PC-9 (cell line): ENCODE results near the gene TRIM15. TPM values are rescaled to one million over a fixed set of nuclear protein-coding genes. Genes with fewer than 3 reads are reported as not detected.

Experiments
- BruUV-seq: library from RNA; stranded (reverse); fragments of 400-500 nt; replicated peaks from 2 replicates; lab custom pipeline; 2021; lab: Mats Ljungman, UMichigan
- CTCF ChIA-PET: fragments of 300-600 bp; sonication (Branson Sonifier 250); formaldehyde crosslinking; loops from one replicate; lab custom pipeline; 2022; ENCODE audit warnings: antibody characterized with exemption; lab: Charles Lee
- POLR2A ChIA-PET: fragments of 300-600 bp; sonication (Branson Sonifier 250); formaldehyde crosslinking; loops from one replicate; lab custom pipeline; 2022; ENCODE audit warnings: antibody characterized with exemption; ENCODE audit not compliant: unreplicated experiment; lab: Charles Lee
- DNase-seq, 2 experiments: peaks; one replicate each; pipeline versions ENCODE4 v3.0.0 to v3.0.0-alpha.2; 2015 to 2022; ENCODE audit warnings: mixed read lengths in 1 of 2
- H2AFZ ChIP-seq: fragments of 200-600 bp; sonication (generic); 2 replicates; pipeline ENCODE4 v1.8.1; 2017; ENCODE audit warnings: antibody characterized with exemption
- H3F3A ChIP-seq: fragments of 200-600 bp; sonication (generic); 2 replicates; pipeline ENCODE4 v1.8.1; 2017; ENCODE audit warnings: antibody characterized with exemption, mild to moderate bottlenecking, low read depth; ENCODE audit not compliant: insufficient read depth
- H3K27ac ChIP-seq: fragments of 200-600 bp; sonication (generic); 2 replicates; pipeline ENCODE4 v1.6.1; 2016; ENCODE audit warnings: mixed run types
- H3K27me3 ChIP-seq: fragments of 200-600 bp; sonication (generic); 2 replicates; pipeline ENCODE4 v1.6.1; 2016; ENCODE audit warnings: low read depth, mixed run types; ENCODE audit not compliant: insufficient read depth
- H3K36me3 ChIP-seq: fragments of 200-600 bp; sonication (generic); 2 replicates; pipeline ENCODE4 v1.6.1; 2016; ENCODE audit warnings: low read depth, mixed run types
- H3K4me1 ChIP-seq: fragments of 200-600 bp; sonication (generic); replicated peaks from 2 replicates; pipeline ENCODE4 v1.6.1; 2016; ENCODE audit warnings: mixed run types; ENCODE audit not compliant: insufficient read depth
- H3K4me2 ChIP-seq: fragments of 200-600 bp; sonication (generic); 2 replicates; pipeline ENCODE4 v1.6.1; 2017; ENCODE audit warnings: mixed run types
- H3K4me3 ChIP-seq: fragments of 200-600 bp; sonication (generic); 2 replicates; pipeline ENCODE4 v1.6.1; 2016; ENCODE audit warnings: mixed run types
- H3K79me2 ChIP-seq: fragments of 200-600 bp; sonication (generic); 2 replicates; pipeline ENCODE4 v1.6.1; 2017; ENCODE audit warnings: low read depth, mixed run types
- H3K9me2 ChIP-seq: fragments of 200-600 bp; sonication (generic); 2 replicates; pipeline ENCODE4 v1.8.1; 2017; ENCODE audit warnings: mild to moderate bottlenecking; ENCODE audit not compliant: insufficient read depth
- H3K9me3 ChIP-seq: fragments of 200-600 bp; sonication (generic); 2 replicates; pipeline ENCODE4 v1.8.1; 2016; ENCODE audit warnings: low read depth; ENCODE audit not compliant: insufficient read depth
- H4K20me1 ChIP-seq: fragments of 200-600 bp; sonication (generic); 2 replicates; pipeline ENCODE4 v1.8.1; 2017; ENCODE audit not compliant: insufficient read depth
- CTCF ChIP-seq: fragments of 200-600 bp; sonication (generic); conservative IDR thresholded peaks from 2 replicates; pipeline ENCODE4 v1.6.1; 2017; ENCODE audit warnings: mixed run types, antibody characterized with exemption, mild to moderate bottlenecking, moderate library complexity
- EZH2 ChIP-seq: fragments of 200-600 bp; sonication (generic); IDR thresholded peaks from 2 replicates; pipeline ENCODE4 v1.8.0; 2017; ENCODE audit warnings: antibody characterized with exemption, low read depth
- intact Hi-C: fragments of 100-400 bp; cut with micrococcal nuclease; formaldehyde crosslinking; loops from one replicate; pipeline ENCODE4 v1.10.0; 2022; ENCODE audit not compliant: unreplicated experiment
- total RNA-seq: library from RNA; stranded (reverse); gene quantifications from 2 replicates; pipeline ENCODE4 v1.2.3, GENCODE V29; 2021

TRIM15 gene
- total RNA-seq, 1 experiment from 2014 or later, result not detected

GRCh38 chr6:30121446-30122366, 41.6 kb upstream of the TRIM15 start:
- POLR2A ChIA-PET, result interaction anchor here (0.7 kb wide), 1 partner anchor 61 kb away, joined by 5 read pairs; the partner anchor contains the start of gene POLR1H
- no peak overlapping the region for H3K4me2 ChIP-seq
- H3K9me2 ChIP-seq, result no peaks in the 10 kb centered on the region
- H3K9me3 ChIP-seq, result no peaks in the 10 kb centered on the region
- BruUV-seq, result no TSS peak
- H3F3A ChIP-seq, result peaks cover 17% of the 10 kb centered on the region; the same call in 1 of the 2 replicates
- no peak overlapping the region for H2AFZ ChIP-seq
- no peak overlapping the region for H3K4me3 ChIP-seq
- H3K36me3 ChIP-seq, result no peaks in the 10 kb centered on the region
- CTCF ChIA-PET, result interaction anchor here (0.6 to 0.7 kb wide), 2 partner anchors 9 to 333 kb away, joined by 3 read pairs; partner anchors contain the start of gene TRIM31
- DNase-seq, result no peak
- no peaks in the 10 kb centered on the region for H4K20me1 ChIP-seq
- TF ChIP-seq CTCF, result no peak
- TF ChIP-seq EZH2, result no peak
- no peaks in the 10 kb centered on the region for H3K79me2 ChIP-seq
- no peaks in the 10 kb centered on the region for H3K27me3 ChIP-seq
- intact Hi-C loops, result no loop called here
- H3K4me1 ChIP-seq, result peaks cover 35% of the 10 kb centered on the region
- no peak overlapping the region for H3K27ac ChIP-seq

- H3K79me2 ChIP-seq, result no peaks in the 10 kb centered on the region
- no peak overlapping the region; the same call in 1 of the 2 replicates for H2AFZ ChIP-seq
- no peaks in the 10 kb centered on the region for H3K36me3 ChIP-seq
- peaks cover 35% of the 10 kb centered on the region for H3K4me1 ChIP-seq
- no TSS peak for BruUV-seq
- ChIA-PET CTCF (interaction anchor here (0.7 kb wide), 1 partner anchor 333 kb away, joined by 3 read pairs; no protein-coding TSS in a partner anchor), POLR2A (interaction anchor here (0.6 to 0.7 kb wide), 2 partner anchors 62 to 190 kb away, joined by 5 to 6 read pairs; partner anchors contain the start of gene POLR1H)
- intact Hi-C loops, result no loop called here
- peak in 1 of 2 experiments; percentile 82 for DNase-seq
- H3F3A ChIP-seq, result peaks cover 17% of the 10 kb centered on the region; the same call in 1 of the 2 replicates
- no peak overlapping the region for H3K4me3 ChIP-seq
- H3K9me2 ChIP-seq, result no peaks in the 10 kb centered on the region
- H3K27me3 ChIP-seq, result no peaks in the 10 kb centered on the region
- peak overlapping the region; percentile 24; the same call in 1 of the 2 replicates for H3K27ac ChIP-seq
- no peaks in the 10 kb centered on the region for H3K9me3 ChIP-seq
- no peaks in the 10 kb centered on the region for H4K20me1 ChIP-seq
- H3K4me2 ChIP-seq, result peak overlapping the region; percentile 30; the same call in 1 of the 2 replicates
- TF ChIP-seq CTCF (no peak), EZH2 (no peak)
Observed at GRCh38 chr6:30122515-30122914, 40.8 kb upstream of the TRIM15 start.

GRCh38 chr6:30127238-30128093, 35.9 kb upstream of the TRIM15 start:
- DNase-seq, result no peak
- no TSS peak for BruUV-seq

More at GRCh38 chr6:30127238-30128093, 35.9 kb upstream of the TRIM15 start:
- H4K20me1 ChIP-seq, result no peaks in the 10 kb centered on the region
- no peak overlapping the region for H3K27ac ChIP-seq
- H2AFZ ChIP-seq, result no peak overlapping the region
- no peaks in the 10 kb centered on the region for H3K27me3 ChIP-seq
- ChIA-PET POLR2A (no interaction called here), CTCF (no interaction called here)
- TF ChIP-seq EZH2 (no peak), CTCF (no peak)
- intact Hi-C loops, result no loop called here
- H3K4me1 ChIP-seq, result peaks cover 39% of the 10 kb centered on the region
- H3F3A ChIP-seq, result peaks cover 7% of the 10 kb centered on the region; the same call in 1 of the 2 replicates
- H3K4me3 ChIP-seq, result no peak overlapping the region
- no peaks in the 10 kb centered on the region for H3K36me3 ChIP-seq
- H3K79me2 ChIP-seq, result no peaks in the 10 kb centered on the region
- no peak overlapping the region for H3K4me2 ChIP-seq
- no peaks in the 10 kb centered on the region for H3K9me2 ChIP-seq
- H3K9me3 ChIP-seq, result no peaks in the 10 kb centered on the region
